GM12878 (cell line): ENCODE measurements around the gene CKMT2. TPM values are rescaled to one million over a fixed set of nuclear protein-coding genes. Genes with fewer than 3 reads are reported as not detected.

ENCODE experiments used
- BCLAF1 ChIP-seq: fragments of 450-650 bp; IDR thresholded peaks from 2 replicates; pipeline ENCODE4 v1.6.1; 2017; ENCODE audit warnings: antibody characterized with exemption, mild to moderate bottlenecking, moderate library complexity
- RELA ChIP-seq: fragments of 450-650 bp; IDR thresholded peaks from 2 replicates; pipeline ENCODE4 v1.8.0; 2014; ENCODE audit warnings: borderline replicate concordance; ENCODE audit not compliant: partially characterized antibody
- REST ChIP-seq: IDR thresholded peaks from 2 replicates; pipeline ENCODE4 v1.6.1; 2012; ENCODE audit warnings: mild to moderate bottlenecking, low read depth, low read length
- SIX5 ChIP-seq: IDR thresholded peaks from 2 replicates; pipeline ENCODE4 v1.6.1; 2011; ENCODE audit warnings: mild to moderate bottlenecking, low read depth, low read length, moderate library complexity; ENCODE audit not compliant: severe bottlenecking
- ZNF687 ChIP-seq: fragments of 450-650 bp; IDR thresholded peaks from 2 replicates; pipeline ENCODE4 v1.6.1; 2017; ENCODE audit warnings: mild to moderate bottlenecking, moderate library complexity
- polyA plus RNA-seq, 11 experiments: library from polyadenylated mRNA; depleted of rRNA in 4 of 11; unstranded in 6 of 11; stranded (reverse) in 5 of 11; fragments of >200 nt; fragmentation: Nextera tagmentation in 4 of 11; fragmentation: Illumina TruSeq in 1 of 11; extraction: Ambion mirVana in 4 of 11; extraction: Trizol in 1 of 11; gene quantifications; 1 replicate in 1 of 11; 2 replicates in 10 of 11; pipeline versions ENCODE4 v1.2.1 to v1.2.3, GENCODE V29; 2011 to 2016; ENCODE audit warnings: inconsistent platforms in 2 of 11, missing spikeins in 2 of 11, low read depth in 1 of 11
- total RNA-seq, 4 experiments: library from RNA; depleted of rRNA in 3 of 4; stranded (reverse); fragments of >200 nt in 3 of 4; fragmentation: Illumina TruSeq in 1 of 4; extraction: Trizol in 1 of 4; gene quantifications; 2 replicates each; pipeline versions ENCODE4 v1.2.1 to v1.2.3, GENCODE V29; 2013 to 2021

The CKMT2 gene
- total and polyA plus RNA-seq, 10 of the 15 experiments (the other 5 are each of a cell fraction or from before 2014, with no cell fraction given): 0.70 to 1.2 TPM; not detected in 8

- TF ChIP-seq REST (no peak), ZNF687 (no peak), RELA (no peak), BCLAF1 (no peak), SIX5 (no peak)
Measured at GRCh38 chr5:81189875-81190498, 43.1 kb upstream of the CKMT2 start (continued).
